Stimulated activated effector memory CD8-positive, alpha-beta T cell treated with anti-CD3 and anti-CD28 coated beads, Interleukin-12 subunit alpha, Interleukin-12 subunit beta, amount 100 ng/mL, for 72 hours (primary cell): Measurements from ENCODE around the gene CSTPP1.
A peak's percentile ranks its signal among the peaks of the same experiment; 100 is the strongest.

Source experiments
- ATAC-seq: fragments of 150-1000 bp; cut with Tn5 transposase; 2 replicates; pipeline ENCODE4 v1.10.0; 2021
- DNase-seq, 2 donors: peaks; one replicate each; pipeline ENCODE4 v3.0.0; 2021 to 2022; ENCODE audit warnings: low spot score in 2 of 2
- H3K27ac Mint-ChIP-seq: one replicate; pipeline ENCODE4 v1.8.0; 2022; ENCODE audit warnings: mild to moderate bottlenecking, mixed read lengths
- H3K36me3 Mint-ChIP-seq: one replicate; pipeline ENCODE4 v1.8.0; 2022; ENCODE audit warnings: mild to moderate bottlenecking, mixed read lengths
- H3K4me1 Mint-ChIP-seq: one replicate; pipeline ENCODE4 v1.8.0; 2022; ENCODE audit warnings: mixed read lengths
- H3K4me3 Mint-ChIP-seq: one replicate; pipeline ENCODE4 v1.8.0; 2022; ENCODE audit warnings: mild to moderate bottlenecking, mixed read lengths
- H3K9me3 Mint-ChIP-seq: one replicate; pipeline ENCODE4 v1.8.0; 2022; ENCODE audit warnings: mixed read lengths

The CSTPP1 gene

DNA sequence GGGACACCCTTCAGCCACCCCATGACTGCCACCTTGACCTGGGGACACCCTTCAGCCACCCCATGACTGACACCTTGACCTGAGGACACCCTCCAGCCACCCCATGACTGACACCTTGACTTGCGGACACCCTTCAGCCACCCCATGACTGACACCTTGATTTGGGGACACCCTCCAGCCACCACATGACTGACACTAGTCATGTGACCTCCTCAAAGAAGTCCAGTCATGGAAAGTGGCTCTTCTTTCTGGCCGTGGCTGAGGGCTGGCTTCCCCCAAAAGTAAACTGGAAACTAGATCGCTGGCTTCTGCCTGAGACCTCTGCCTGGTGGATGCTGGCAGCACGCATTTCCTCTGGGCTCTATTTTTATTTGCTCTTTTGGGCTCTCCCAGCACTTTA lies 211.7 kb downstream of the CSTPP1 start:
- peaks cover 6% of the 10 kb centered on the region for H3K4me1 Mint-ChIP-seq
- H3K4me3 Mint-ChIP-seq, result no peak overlapping the region
- H3K27ac Mint-ChIP-seq, result no peak overlapping the region
- H3K9me3 Mint-ChIP-seq, result no peaks in the 10 kb centered on the region
- ATAC-seq, result no peak
- no peak for DNase-seq
- peaks cover 6% of the 10 kb centered on the region for H3K36me3 Mint-ChIP-seq

DNA sequence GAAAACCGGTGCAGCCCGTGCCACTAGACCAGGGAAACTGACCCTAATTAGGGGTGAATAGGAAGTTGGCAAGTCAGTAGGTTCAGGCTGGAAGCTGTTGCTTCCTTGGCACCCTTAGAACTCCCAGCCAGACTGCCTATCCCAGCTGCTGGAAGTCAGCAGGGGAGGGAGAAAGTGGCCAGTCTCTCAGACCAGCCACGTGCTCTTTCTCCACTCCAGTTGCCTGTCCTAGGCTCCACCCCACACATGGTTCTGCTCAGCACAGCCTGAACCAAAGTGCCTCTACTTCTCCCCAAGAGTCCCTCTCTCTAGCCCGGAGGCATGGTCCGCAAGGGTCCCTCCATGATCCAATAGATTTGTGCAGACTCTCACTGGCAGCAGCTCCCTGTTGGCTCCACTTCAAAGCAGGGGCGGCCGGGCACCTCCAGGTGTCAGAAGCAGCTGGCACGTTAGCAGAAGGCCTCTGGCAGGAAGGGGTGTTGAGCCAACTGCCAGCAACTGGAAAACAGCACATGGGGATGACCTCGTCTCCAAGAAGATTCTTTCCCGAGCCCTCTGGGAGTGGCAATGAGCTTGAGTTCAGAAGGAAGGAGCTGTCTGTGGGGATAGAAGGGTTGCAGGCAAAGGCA lies 212.5 kb downstream of the CSTPP1 start:
- Mint-ChIP-seq H3K9me3 (no peaks in the 10 kb centered on the region), H3K4me3 (no peak overlapping the region), H3K27ac (no peak overlapping the region), H3K4me1 (peaks cover 12% of the 10 kb centered on the region), H3K36me3 (peaks cover 6% of the 10 kb centered on the region)
- ATAC-seq, result no peak
- no peak for DNase-seq

DNA sequence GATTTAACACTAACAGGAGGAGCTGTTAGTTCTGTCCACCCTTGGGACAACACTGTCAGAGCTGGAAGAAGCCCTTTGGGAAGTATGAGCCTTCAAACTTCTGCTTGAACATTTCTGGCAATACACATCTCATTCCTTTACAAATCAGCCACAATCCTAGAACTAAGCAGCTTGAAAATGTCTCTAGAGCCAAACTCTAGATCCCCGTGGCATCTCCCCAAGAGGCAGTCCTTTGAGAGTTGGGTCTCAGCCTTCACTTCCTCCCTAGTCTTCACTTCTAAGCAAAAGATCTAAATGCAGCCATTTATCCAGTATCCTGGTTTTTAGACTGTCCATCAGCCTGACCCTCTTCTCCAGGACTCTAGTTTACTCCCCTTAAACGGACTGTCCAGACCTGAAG lies 213.2 kb downstream of the CSTPP1 start:
- ATAC-seq (no peak), DNase-seq (no peak)
- H3K9me3 Mint-ChIP-seq, result no peaks in the 10 kb centered on the region
- peaks cover 19% of the 10 kb centered on the region for H3K4me1 Mint-ChIP-seq
- H3K4me3 Mint-ChIP-seq, result no peak overlapping the region
- no peak overlapping the region for H3K27ac Mint-ChIP-seq
- peaks cover 6% of the 10 kb centered on the region for H3K36me3 Mint-ChIP-seq

GRCh38 chr11:47152126-47152952 lies 215.8 kb downstream of the CSTPP1 start:
- H3K9me3 Mint-ChIP-seq, result no peaks in the 10 kb centered on the region
- no peak for ATAC-seq
- H3K27ac Mint-ChIP-seq, result no peak overlapping the region
- H3K36me3 Mint-ChIP-seq, result peaks cover 6% of the 10 kb centered on the region
- H3K4me3 Mint-ChIP-seq, result no peak overlapping the region
- peaks cover 29% of the 10 kb centered on the region for H3K4me1 Mint-ChIP-seq
- no peak for DNase-seq

DNA sequence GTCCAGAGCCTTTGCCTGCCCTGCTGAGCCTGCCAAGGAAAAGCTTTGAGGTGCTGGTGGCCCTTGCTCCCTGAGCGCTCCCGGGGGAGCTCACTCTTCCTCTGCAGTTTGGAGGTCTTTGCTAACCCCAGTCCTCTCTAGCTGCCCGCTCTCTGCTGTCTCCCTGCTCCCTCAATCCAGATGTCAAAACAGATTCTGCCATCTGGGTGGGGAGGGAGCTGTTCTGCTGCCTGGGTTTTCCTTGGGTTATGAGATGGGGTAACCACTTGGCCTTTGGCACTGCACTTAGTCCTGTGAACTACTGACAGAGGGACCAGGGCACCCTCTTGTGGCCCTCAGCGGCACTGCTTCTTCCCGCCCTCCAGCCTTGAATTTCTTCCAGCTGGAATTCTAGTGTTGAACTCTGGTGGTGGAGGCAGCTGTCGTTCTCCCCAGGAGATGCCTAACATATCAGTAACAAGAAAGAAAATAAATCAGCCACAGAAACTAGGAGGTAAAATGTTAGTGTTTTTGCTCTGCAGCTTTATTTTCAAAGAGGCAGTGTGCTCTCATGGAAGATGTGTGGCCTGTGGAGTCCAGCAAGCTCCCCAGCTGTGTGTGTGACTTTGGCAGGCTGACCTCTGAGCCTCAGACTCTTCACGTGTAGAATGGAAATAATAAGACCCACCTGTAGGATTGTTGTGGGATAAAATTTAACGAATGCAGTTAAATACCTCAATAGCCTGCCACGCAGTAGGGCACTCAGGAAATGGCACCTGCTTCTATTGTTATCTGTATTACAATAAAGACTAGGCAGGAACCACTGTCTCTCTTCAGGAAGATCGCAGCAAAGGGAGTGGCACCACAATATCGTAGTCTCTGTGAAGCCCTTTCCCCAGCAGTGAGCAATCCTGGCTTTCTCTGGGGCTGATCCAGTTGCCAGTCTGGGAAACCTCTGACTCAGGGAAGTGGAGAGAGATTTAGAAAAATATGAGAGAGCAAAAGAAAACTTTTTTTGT lies 216.7 kb downstream of the CSTPP1 start:
- Mint-ChIP-seq H3K36me3 (peaks cover 4% of the 10 kb centered on the region), H3K4me3 (no peak overlapping the region), H3K27ac (peak overlapping the region; percentile 81), H3K9me3 (no peaks in the 10 kb centered on the region), H3K4me1 (peaks cover 29% of the 10 kb centered on the region)
- ATAC-seq, result peak; percentile 49
- peak; percentile 43 to 70 for DNase-seq

DNA sequence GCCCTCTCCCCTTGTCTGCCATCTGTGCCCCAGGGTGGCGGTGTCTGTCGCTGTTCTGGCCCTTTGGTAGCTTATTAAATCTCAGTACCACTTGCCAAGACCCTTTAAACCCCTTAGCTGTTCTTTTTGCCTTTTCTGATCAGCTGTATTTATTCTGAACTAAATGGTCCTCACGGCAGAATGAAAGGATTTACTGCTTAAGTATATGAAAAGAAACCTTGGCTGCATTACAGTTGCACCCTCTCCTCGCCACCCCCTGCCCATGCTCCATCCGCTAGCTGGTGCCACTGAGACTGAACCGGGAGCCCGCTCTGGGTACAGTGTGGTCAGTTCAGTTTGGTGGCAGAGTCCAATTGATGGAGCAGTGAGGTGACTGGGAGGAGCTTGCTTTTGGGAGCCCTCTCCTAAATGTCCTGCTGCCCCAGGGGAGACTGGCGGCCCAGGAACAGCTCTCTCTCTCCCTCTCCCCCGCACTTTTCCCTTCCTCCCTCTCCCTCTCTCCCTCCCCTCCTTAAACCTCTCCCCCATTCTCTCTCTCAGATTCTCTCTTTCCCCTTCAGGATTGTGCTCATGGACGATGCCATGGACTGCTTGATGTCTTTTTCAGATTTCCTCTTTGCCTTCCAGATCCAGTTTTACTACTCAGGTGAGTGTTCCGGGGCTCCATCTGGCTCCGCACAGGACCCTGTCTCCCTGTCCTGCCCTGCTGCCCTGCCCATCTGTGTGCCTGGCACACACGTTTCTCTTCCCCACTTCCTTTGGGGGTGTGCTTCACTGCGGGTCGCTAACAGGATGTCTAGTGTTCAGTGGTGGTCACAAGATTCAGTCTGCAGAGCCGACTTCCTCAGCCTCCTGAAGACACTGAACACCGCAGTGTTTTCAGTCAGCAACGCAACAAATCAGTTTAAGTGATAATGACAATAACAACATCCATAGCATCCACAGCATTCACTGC lies 218.3 kb downstream of the CSTPP1 start:
- ATAC-seq, result peak; percentile 82
- H3K27ac Mint-ChIP-seq, result peak overlapping the region; percentile 91

GRCh38 chr11:47155879-47156278 lies 219.3 kb downstream of the CSTPP1 start:
- peaks cover 29% of the 10 kb centered on the region for H3K4me1 Mint-ChIP-seq
- no peak for ATAC-seq
- no peak for DNase-seq
- no peaks in the 10 kb centered on the region for H3K9me3 Mint-ChIP-seq
- H3K27ac Mint-ChIP-seq, result peak overlapping the region; percentile 91
- H3K4me3 Mint-ChIP-seq, result peak overlapping the region; percentile 61
- peaks cover 13% of the 10 kb centered on the region for H3K36me3 Mint-ChIP-seq

More for the DNA sequence above, 218.3 kb downstream of the CSTPP1 start:
- peaks cover 29% of the 10 kb centered on the region for H3K4me1 Mint-ChIP-seq
- no peaks in the 10 kb centered on the region for H3K9me3 Mint-ChIP-seq
- H3K36me3 Mint-ChIP-seq, result peaks cover 10% of the 10 kb centered on the region
- peak overlapping the region; percentile 61 for H3K4me3 Mint-ChIP-seq
- DNase-seq, result no peak

- Mint-ChIP-seq H3K4me1 (peaks cover 29% of the 10 kb centered on the region), H3K36me3 (peaks cover 13% of the 10 kb centered on the region), H3K9me3 (no peaks in the 10 kb centered on the region), H3K27ac (peak overlapping the region; percentile 29), H3K4me3 (no peak overlapping the region)
- ATAC-seq, result no peak
- no peak for DNase-seq
Observed at GRCh38 chr11:47156333-47156732, 219.8 kb downstream of the CSTPP1 start.

DNA sequence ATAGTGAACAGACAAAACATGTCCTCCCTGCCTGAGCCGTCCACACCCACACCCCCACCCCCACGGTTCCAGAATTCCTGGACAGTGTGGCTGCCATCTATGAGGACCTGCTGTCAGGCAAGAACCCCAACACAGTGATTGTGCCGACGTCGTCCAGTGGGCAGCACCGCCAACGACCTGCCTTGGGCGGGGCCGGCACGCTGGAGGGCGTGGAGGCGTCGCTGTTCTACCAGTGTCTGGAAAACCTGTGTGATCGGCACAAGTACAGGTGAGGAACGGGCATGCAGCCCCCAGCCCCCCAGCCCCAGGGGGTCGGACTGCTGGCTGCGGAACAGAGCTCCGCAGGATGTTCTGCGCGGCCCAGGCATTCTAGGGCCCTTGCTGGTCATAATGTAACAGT lies 220.4 kb downstream of the CSTPP1 start:
- no peak overlapping the region for H3K27ac Mint-ChIP-seq

GRCh38 chr11:47157805-47158204 lies 221.2 kb downstream of the CSTPP1 start:
- peak overlapping the region; percentile 12 for H3K27ac Mint-ChIP-seq
- no peak for DNase-seq
- no peaks in the 10 kb centered on the region for H3K9me3 Mint-ChIP-seq
- peaks cover 18% of the 10 kb centered on the region for H3K36me3 Mint-ChIP-seq
- peaks cover 27% of the 10 kb centered on the region for H3K4me1 Mint-ChIP-seq
- no peak overlapping the region for H3K4me3 Mint-ChIP-seq
- no peak for ATAC-seq

More for the DNA sequence above, 220.4 kb downstream of the CSTPP1 start:
- H3K9me3 Mint-ChIP-seq, result no peaks in the 10 kb centered on the region
- peaks cover 29% of the 10 kb centered on the region for H3K4me1 Mint-ChIP-seq
- H3K4me3 Mint-ChIP-seq, result no peak overlapping the region
- ATAC-seq (no peak), DNase-seq (no peak)
- peaks cover 13% of the 10 kb centered on the region for H3K36me3 Mint-ChIP-seq

DNA sequence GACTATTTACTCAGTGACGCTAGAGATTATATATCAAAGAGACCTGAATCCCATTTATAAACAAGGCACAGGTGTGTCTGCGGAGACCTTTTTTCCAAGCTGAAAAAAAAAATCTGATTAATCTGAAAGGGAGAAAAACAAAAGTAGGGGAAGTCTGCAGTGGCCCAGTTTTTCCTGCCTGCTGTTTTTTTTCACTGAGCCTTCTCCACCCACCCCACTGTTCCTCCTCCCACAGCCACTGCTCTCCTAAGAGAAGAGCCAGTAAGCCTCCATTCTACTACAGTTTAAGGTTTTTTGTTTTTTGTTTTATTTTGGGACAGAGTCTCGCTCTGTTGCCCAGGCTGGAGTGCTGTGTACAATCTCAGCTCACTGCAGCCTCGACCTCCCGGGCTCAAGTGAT lies 221.7 kb downstream of the CSTPP1 start:
- no peak for DNase-seq
- ATAC-seq, result no peak
- Mint-ChIP-seq H3K9me3 (no peaks in the 10 kb centered on the region), H3K4me3 (no peak overlapping the region), H3K36me3 (peaks cover 22% of the 10 kb centered on the region), H3K27ac (peak overlapping the region; percentile 12), H3K4me1 (peaks cover 23% of the 10 kb centered on the region)

GRCh38 chr11:47160753-47161133 lies 224.2 kb downstream of the CSTPP1 start:
- DNase-seq (no peak), ATAC-seq (no peak)
- Mint-ChIP-seq H3K4me3 (no peak overlapping the region), H3K9me3 (no peaks in the 10 kb centered on the region), H3K27ac (no peak overlapping the region), H3K4me1 (no peaks in the 10 kb centered on the region), H3K36me3 (peaks cover 41% of the 10 kb centered on the region)

DNA sequence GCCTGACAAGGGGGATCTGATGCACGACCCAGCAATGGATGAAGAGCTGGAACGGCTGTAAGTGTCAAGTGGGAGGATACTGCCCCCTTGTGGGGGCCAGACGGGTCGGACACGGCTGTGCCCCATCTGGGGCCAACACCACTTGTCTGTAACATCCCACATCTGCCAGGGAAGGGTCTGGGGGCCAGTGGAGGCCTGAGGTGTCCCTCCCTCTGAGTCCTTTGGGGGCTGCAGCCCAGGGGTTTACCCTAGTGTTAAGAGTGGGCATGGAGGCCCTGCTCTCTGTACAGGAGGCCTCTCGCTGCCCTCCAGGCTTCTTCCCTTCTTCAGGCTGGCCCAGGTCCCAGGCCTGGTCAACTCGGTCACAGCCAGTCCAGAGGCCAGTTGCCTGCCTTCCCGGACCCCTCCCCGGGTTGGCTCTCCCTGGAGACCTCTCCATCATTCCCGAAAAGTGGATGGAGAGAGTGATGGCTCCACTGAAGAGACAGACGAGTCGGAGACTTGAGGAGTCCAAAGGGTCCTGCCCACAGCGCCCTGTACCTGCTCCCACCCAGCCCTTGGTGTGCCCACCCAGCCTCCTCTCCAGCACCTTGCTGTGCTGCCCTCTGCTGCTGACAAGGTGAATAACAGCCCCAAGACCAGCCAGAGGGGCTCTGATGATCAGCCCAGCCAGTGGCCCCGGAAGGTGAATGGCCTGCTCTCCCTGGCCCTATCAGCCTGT lies 224.7 kb downstream of the CSTPP1 start:
- no peaks in the 10 kb centered on the region for H3K9me3 Mint-ChIP-seq
- H3K4me1 Mint-ChIP-seq, result no peaks in the 10 kb centered on the region
- peaks cover 46% of the 10 kb centered on the region for H3K36me3 Mint-ChIP-seq
- no peak overlapping the region for H3K4me3 Mint-ChIP-seq
- peak; percentile 54 to 76 for DNase-seq
- no peak overlapping the region for H3K27ac Mint-ChIP-seq
- peak; percentile 85 for ATAC-seq

- DNase-seq (no peak), ATAC-seq (no peak)
- Mint-ChIP-seq H3K9me3 (no peaks in the 10 kb centered on the region), H3K4me1 (no peaks in the 10 kb centered on the region), H3K36me3 (peaks cover 52% of the 10 kb centered on the region), H3K27ac (no peak overlapping the region), H3K4me3 (no peak overlapping the region)
Observed at GRCh38 chr11:47161890-47162289, 225.3 kb downstream of the CSTPP1 start.
